ENCODE measurements around the gene RASGEF1C.

The RASGEF1C gene

GRCh38 chr5:180137401-180138213 is 71.4 kb downstream of the RASGEF1C start:
- H3K36me3 ChIP-seq (replicated peaks), result no peaks in the 10 kb centered on the region
- H3K9me3 ChIP-seq, result no peaks in the 10 kb centered on the region
- H3K27me3 ChIP-seq (ENCODE audit: low read depth), result no peaks in the 10 kb centered on the region
- H3K4me3 ChIP-seq, result no peak overlapping the region
- peaks cover 2% of the 10 kb centered on the region; the same call in 1 of the 2 replicates for H3K4me1 ChIP-seq
- peak in 1 of 2 experiments; percentile 7 for DNase-seq (ENCODE audit: low spot score in 2 of 2)
- in situ Hi-C loops (cut with MboI; ENCODE audit: low sequenced_read_pairs), result no loop called here

- in situ Hi-C loops (cut with MboI; ENCODE audit: low sequenced_read_pairs), result no loop called here
- no peak overlapping the region for H3K4me3 ChIP-seq
- H3K4me1 ChIP-seq, result peaks cover 2% of the 10 kb centered on the region; the same call in 1 of the 2 replicates
- H3K36me3 ChIP-seq (replicated peaks), result no peaks in the 10 kb centered on the region
- H3K27me3 ChIP-seq (ENCODE audit: low read depth), result no peaks in the 10 kb centered on the region
- H3K9me3 ChIP-seq, result no peaks in the 10 kb centered on the region
- DNase-seq (ENCODE audit: low spot score in 2 of 2), result peak in 1 of 2 experiments; percentile 13
Measured at GRCh38 chr5:180136630-180137381, 72.2 kb downstream of the RASGEF1C start.

- H3K9me3 ChIP-seq, result no peaks in the 10 kb centered on the region
- no peak overlapping the region for H3K4me3 ChIP-seq
- peaks cover 2% of the 10 kb centered on the region; the same call in 1 of the 2 replicates for H3K4me1 ChIP-seq
- no peaks in the 10 kb centered on the region for H3K27me3 ChIP-seq (ENCODE audit: low read depth)
- in situ Hi-C loops (cut with MboI; ENCODE audit: low sequenced_read_pairs), result no loop called here
- DNase-seq (ENCODE audit: low spot score in 2 of 2), result peak in 1 of 2 experiments; percentile 5
- H3K36me3 ChIP-seq (replicated peaks), result no peaks in the 10 kb centered on the region
Measured at GRCh38 chr5:180135967-180136629, 72.9 kb downstream of the RASGEF1C start.

GRCh38 chr5:180135128-180135955 is 73.7 kb downstream of the RASGEF1C start:
- no peaks in the 10 kb centered on the region for H3K27me3 ChIP-seq (ENCODE audit: low read depth)
- H3K4me3 ChIP-seq, result no peak overlapping the region
- H3K36me3 ChIP-seq (replicated peaks), result no peaks in the 10 kb centered on the region
- no peaks in the 10 kb centered on the region for H3K4me1 ChIP-seq
- peak in 1 of 2 experiments; percentile 7 for DNase-seq (ENCODE audit: low spot score in 2 of 2)
- H3K9me3 ChIP-seq, result no peaks in the 10 kb centered on the region
- in situ Hi-C loops (cut with MboI; ENCODE audit: low sequenced_read_pairs), result no loop called here

GRCh38 chr5:180133971-180134508 is 75.0 kb downstream of the RASGEF1C start:
- no peaks in the 10 kb centered on the region for H3K4me1 ChIP-seq
- no peak overlapping the region for H3K4me3 ChIP-seq
- in situ Hi-C loops (cut with MboI; ENCODE audit: low sequenced_read_pairs), result no loop called here
- peak in 1 of 2 experiments; percentile 5 for DNase-seq (ENCODE audit: low spot score in 2 of 2)
- no peaks in the 10 kb centered on the region for H3K36me3 ChIP-seq (replicated peaks)
- H3K9me3 ChIP-seq, result no peaks in the 10 kb centered on the region
- no peaks in the 10 kb centered on the region for H3K27me3 ChIP-seq (ENCODE audit: low read depth)

- no peaks in the 10 kb centered on the region for H3K27me3 ChIP-seq (ENCODE audit: low read depth)
- no peaks in the 10 kb centered on the region for H3K36me3 ChIP-seq (replicated peaks)
- no peaks in the 10 kb centered on the region for H3K9me3 ChIP-seq
- DNase-seq (ENCODE audit: low spot score in 2 of 2), result no peak
- in situ Hi-C loops (cut with MboI; ENCODE audit: low sequenced_read_pairs), result no loop called here
- H3K4me3 ChIP-seq, result no peak overlapping the region
- H3K4me1 ChIP-seq, result no peaks in the 10 kb centered on the region
Measured at GRCh38 chr5:180133551-180133950, 75.5 kb downstream of the RASGEF1C start.

GRCh38 chr5:180133060-180133459 is 76.0 kb downstream of the RASGEF1C start:
- H3K36me3 ChIP-seq (replicated peaks), result no peaks in the 10 kb centered on the region
- in situ Hi-C loops (cut with MboI; ENCODE audit: low sequenced_read_pairs), result no loop called here
- no peak for DNase-seq (ENCODE audit: low spot score in 2 of 2)
- H3K27me3 ChIP-seq (ENCODE audit: low read depth), result no peaks in the 10 kb centered on the region
- no peaks in the 10 kb centered on the region for H3K4me1 ChIP-seq
- H3K9me3 ChIP-seq, result no peaks in the 10 kb centered on the region
- H3K4me3 ChIP-seq, result no peak overlapping the region

GRCh38 chr5:180130876-180131740 is 77.9 kb downstream of the RASGEF1C start:
- no peaks in the 10 kb centered on the region for H3K9me3 ChIP-seq
- H3K36me3 ChIP-seq (replicated peaks), result no peaks in the 10 kb centered on the region
- H3K27me3 ChIP-seq (ENCODE audit: low read depth), result no peaks in the 10 kb centered on the region
- H3K4me1 ChIP-seq, result no peaks in the 10 kb centered on the region; the same call in 1 of the 2 replicates
- DNase-seq (ENCODE audit: low spot score in 2 of 2), result no peak
- no peak overlapping the region for H3K4me3 ChIP-seq
- in situ Hi-C loops (cut with MboI; ENCODE audit: low sequenced_read_pairs), result no loop called here

GRCh38 chr5:180130291-180130869 is 78.6 kb downstream of the RASGEF1C start:
- peaks cover 4% of the 10 kb centered on the region; the same call in 1 of the 2 replicates for H3K27me3 ChIP-seq (ENCODE audit: low read depth)
- in situ Hi-C loops (cut with MboI; ENCODE audit: low sequenced_read_pairs), result no loop called here
- DNase-seq (ENCODE audit: low spot score in 2 of 2), result no peak

GRCh38 chr5:180129291-180130190 is 79.5 kb downstream of the RASGEF1C start:
- Histone ChIP-seq H3K36me3 (replicated peaks) (no peaks in the 10 kb centered on the region), H3K27me3 (ENCODE audit: low read depth) (peaks cover 8% of the 10 kb centered on the region; the same call in 1 of the 2 replicates), H3K9me3 (no peaks in the 10 kb centered on the region), H3K4me3 (no peak overlapping the region), H3K4me1 (no peaks in the 10 kb centered on the region; the same call in 1 of the 2 replicates)
- in situ Hi-C loops (cut with MboI; ENCODE audit: low sequenced_read_pairs), result no loop called here
- no peak for DNase-seq (ENCODE audit: low spot score in 2 of 2)

More at GRCh38 chr5:180130291-180130869, 78.6 kb downstream of the RASGEF1C start:
- Histone ChIP-seq H3K9me3 (no peaks in the 10 kb centered on the region), H3K36me3 (replicated peaks) (no peaks in the 10 kb centered on the region), H3K4me3 (no peak overlapping the region), H3K4me1 (no peaks in the 10 kb centered on the region; the same call in 1 of the 2 replicates)

GRCh38 chr5:180128671-180129261 is 80.2 kb downstream of the RASGEF1C start:
- H3K4me1 ChIP-seq, result no peaks in the 10 kb centered on the region; the same call in 1 of the 2 replicates
- H3K4me3 ChIP-seq, result no peak overlapping the region
- in situ Hi-C loops (cut with MboI; ENCODE audit: low sequenced_read_pairs), result no loop called here
- no peaks in the 10 kb centered on the region for H3K9me3 ChIP-seq
- no peaks in the 10 kb centered on the region for H3K36me3 ChIP-seq (replicated peaks)
- H3K27me3 ChIP-seq (ENCODE audit: low read depth), result peaks cover 13% of the 10 kb centered on the region; the same call in 1 of the 2 replicates
- no peak for DNase-seq (ENCODE audit: low spot score in 2 of 2)
